HG02870 (cell line): ENCODE data around the gene RAC2.

Source experiments
- ATAC-seq: cut with Tn5 transposase; IDR thresholded peaks from one replicate; pipeline ENCODE4 v1.9.1; 2021; ENCODE audit warnings: mild to moderate bottlenecking, moderate library complexity; ENCODE audit not compliant: unreplicated experiment

The RAC2 gene

DNA sequence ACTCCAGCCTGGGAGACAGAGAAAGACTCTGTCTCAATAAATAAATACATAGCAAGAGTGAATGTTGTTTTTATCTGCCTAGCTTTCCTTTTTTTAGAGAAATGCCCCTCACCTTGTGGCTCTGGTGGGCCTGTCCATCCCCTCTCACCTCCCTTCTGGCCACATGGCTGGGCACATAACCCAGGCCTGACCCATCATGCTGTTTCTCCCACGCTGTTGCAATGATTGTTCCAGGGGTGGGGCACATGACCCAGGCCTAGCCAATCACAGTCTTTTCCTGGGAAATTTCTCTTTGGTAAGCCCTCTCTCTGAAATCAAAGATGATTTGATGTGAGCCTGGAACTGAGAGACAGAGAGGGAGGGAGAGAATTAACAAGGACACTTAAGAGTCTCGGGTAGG, 32.7 kb upstream of the RAC2 start:
- no peak for ATAC-seq

DNA sequence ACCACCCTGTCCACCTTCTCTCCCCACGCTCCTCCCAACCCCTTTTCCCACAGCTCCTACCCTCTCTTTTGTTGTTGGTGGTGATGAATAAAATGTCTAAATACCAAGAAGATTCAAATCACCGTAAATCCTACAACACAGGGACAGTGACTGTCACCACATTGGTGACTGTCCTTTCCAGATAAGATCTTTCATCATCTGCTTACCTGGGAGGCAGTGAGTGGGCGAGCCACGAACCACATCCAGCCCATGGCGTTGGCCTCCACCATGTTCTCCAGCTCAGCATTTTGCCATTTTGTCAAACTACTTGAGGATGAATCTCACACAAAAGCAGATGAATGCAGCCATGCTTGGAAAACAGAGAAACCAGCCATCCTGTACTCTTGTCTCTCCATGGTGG, 31.6 kb upstream of the RAC2 start:
- no peak for ATAC-seq

DNA sequence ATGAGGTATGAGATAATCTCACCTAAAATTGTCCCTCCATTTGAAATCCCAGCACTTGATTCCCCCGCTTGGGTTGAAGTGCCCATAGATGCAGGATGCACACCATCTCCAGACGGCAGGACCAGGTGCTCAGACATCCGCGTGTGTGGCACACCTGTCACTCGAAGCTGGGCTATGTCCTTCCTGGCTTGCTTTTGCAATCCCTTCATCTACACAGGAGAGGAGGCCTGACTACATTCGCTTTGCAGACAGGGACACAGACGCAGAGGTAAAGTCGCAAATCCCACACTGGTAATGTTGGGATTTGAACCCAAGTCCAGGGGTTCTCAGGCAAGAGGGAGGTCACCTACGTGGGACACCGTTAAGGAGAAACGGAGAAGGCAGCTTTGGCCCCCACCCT, 31.1 kb upstream of the RAC2 start:
- ATAC-seq: no peak

DNA sequence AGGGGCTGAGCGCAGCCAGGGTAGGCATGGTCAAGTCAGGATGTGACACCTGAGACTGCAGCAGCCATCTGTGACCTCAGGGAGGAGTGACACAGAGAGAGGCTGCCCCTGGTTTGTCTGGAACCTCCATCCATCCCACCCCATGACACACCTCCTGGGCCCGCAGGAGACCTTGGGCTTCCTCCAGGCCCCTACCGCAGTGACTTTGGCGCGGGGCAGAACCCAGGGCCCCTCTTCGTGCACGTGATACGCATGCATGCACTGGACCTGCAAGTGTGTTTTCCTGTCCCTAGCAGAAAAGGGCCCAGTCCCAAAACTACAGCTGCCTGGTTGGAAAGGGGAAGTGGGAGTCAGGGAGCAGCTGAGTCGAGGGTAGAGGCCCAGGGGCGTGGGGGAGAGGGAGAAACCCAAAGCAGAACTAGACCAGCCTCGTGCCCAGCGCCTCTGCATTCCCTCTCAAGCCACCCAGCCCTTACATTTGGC, 30.4 kb upstream of the RAC2 start:
- no peak for ATAC-seq

DNA sequence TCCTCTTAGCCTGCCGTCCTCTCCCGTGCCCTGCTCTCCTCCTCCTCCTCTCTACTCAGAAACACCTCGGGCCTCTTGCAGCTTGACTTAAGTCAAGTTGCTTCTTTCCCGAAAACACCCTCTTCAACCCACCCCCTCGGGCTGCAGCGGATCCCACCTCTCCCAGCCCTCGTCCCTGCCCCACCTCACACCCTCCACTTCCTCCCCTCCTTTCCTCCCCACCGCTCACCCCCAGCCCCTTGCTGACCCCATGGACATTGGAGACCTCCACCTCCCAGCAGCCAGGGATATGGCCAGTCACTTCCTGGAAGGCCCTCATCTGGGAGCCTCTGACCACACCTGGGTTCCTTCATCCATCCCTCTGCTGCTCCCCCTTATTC, 29.8 kb upstream of the RAC2 start:
- ATAC-seq: no peak

DNA sequence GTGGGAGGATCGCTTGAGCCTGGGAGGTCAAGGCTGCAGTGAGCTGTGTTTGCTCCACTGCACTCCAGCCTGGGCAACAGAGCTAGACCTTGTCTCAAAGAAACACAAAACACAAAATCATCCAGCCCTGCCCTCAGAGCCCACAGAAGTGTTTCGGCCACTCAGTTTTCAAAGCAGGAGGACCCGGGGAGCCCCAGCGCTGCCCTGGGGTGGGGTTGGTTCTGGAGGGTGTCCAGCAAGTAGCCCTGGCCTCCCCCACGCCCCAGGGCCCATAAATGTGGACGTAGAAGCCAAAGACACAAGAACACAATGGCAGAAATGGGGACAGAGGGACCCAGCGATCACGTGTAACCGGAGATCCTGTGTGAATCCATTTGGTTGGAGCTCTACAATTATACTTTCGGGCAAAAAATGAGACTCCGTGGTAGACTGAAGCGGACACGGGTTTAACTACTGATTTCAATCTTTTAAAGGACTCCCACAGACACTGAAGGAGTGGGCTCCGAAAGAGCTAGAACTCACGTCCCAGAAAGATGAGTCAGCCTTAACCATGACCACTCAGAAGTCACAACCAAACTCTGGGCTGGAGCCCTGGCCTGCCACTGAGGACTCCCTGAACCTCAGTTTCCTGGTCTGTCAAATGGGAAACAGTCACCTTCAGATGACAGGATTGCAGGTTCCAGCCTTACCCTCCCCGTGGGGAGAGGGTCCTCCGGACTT, 29.2 kb upstream of the RAC2 start:
- no peak for ATAC-seq

DNA sequence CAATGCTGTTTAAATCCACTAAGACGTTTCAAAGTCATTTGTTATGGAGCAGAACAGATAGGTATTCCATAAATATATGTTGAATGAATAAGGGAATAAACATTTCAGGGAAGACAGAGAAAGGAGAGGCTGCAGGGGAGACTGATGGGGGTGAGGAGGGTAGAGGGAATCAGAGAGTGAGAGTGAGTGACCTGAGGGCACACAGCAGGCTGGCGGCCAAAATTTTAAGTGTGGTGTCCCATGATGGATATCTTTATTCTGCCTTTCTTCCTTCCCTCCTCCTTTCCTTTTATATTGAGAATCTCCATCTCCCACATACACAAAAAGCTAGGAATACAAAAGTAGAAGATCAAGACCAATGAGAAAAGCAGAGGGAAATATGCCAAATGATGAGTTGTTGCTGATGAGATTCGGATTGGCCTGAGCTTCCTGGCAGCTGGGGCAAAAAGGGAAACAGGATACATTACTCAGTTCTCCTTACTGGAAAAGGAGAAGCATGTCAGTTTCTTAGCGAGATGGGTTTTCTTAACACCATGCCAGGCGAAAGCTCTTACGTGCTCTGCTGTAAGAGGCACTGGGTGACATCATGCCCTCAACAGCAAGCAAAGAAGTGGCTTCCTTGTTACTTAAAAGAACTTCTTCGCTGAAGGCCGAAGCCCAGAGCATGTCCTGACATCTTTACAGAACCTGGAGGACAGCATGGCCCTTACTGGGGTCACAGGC, 27.0 kb upstream of the RAC2 start:
- no peak for ATAC-seq

DNA sequence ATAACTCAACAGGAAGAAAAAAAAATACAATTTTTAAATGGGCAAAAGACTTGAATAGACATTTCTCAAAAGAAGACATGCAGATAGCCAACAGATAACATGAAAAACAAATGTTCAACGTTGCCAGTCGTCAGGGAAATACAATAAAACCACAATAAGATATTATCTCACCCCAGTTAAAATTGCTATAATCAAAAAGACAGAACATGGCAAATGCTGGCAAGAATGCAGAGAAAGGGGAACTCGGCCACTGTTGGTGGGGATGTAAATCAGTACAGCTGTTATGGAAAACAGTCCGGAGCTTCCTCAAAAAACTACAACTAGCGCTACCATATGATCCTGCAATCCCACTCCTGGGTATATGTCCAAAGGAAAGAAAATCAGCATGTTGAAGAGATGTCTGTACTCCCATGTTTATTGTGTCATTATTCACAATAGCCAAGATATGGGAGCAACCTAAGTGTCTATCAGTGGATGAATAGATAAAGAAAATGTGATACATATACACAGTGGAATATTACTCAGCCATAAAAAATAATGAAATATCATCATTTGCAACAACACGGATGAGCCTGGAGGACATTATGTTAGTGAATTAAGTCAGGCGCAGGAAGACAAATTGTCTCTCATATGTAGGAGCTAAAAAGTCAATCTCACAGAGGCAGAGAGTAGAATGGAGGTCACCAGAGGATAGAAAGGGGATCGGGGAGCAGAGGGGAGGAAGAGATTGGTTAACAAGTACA, 26.0 kb upstream of the RAC2 start:
- no peak for ATAC-seq

DNA sequence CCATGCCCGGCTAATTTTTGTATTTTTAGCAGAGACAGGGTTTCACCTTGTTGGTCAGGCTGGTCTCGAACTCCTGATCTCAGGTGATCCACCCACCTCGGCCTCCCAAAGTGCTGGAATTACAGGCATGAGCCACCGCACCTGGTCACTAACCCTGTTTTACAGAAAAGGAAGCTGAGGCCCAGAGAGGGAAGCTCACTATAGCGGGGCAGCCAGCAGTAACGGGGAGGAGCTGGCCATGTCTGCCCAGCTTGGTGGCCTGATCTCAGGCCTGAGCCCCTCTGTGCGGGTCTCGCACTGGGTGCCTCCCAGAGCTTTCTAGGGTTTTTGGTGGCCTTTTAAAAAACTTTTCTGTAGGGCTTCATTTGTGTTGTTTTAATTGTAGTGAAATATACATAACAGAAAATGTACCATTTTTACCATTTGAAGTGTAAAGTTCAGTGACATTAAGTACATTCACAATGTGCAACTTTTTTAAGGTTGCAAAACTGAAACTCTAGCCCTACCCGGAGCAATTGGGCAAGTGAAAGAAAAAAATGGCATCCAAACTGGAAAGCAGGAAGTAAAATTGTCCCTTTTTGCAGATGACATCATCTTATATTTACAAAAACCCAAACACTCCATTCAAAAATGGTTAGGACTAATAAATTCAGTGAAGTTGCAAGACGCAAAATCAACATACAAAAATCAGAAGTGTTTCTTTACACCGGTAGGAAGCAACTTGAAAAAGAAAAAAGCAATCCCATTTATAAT, 23.8 kb upstream of the RAC2 start:
- ATAC-seq: no peak

DNA sequence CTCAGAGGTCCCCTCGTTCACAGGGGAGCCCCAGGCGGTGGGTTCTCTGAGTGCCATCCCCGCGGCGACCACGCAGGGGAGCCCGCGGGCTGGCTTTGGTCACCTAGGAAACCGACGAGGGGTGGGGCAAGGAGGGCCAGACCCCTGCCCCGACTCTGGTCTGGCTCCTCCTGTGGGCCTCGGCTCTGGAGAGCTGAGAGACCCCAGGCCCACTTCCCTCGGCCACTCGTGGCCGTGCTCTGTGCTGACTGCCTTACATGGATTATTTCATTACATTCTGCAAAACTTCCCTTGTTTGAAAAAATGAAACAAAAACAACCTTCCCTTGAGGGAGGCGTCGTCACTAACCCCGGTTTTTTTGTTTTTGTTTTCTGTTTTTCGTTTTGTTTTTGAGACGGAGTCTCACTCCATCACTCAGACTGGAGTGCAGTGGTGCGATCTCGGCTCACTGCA, 23.1 kb upstream of the RAC2 start:
- peak; percentile 54 for ATAC-seq

DNA sequence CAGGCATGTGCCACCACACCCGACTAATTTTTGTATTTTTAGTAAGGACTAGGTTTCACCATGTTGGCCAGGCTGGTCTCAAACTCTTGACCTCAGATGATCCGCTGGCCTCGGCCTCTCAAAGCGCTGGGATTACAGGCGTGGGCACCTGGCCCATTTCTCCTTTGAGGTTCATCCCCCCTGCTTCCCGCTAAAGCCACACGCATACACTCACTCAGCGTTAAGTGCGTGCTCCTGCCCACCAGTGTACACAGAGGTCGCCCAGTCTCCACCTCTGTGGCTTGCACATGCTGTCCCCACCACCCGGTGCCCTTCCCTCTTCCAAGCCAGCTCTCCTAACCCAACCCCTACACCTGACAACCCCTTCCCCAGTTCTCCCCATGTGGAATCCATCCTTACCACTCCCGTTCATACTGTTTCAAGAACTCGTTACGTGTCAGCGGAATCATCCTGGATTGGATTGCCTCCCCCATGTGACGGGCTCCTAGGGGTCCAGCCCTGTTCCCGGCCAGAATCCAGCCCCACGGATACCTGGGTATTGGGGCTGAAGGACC, 22.6 kb upstream of the RAC2 start:
- no peak for ATAC-seq

DNA sequence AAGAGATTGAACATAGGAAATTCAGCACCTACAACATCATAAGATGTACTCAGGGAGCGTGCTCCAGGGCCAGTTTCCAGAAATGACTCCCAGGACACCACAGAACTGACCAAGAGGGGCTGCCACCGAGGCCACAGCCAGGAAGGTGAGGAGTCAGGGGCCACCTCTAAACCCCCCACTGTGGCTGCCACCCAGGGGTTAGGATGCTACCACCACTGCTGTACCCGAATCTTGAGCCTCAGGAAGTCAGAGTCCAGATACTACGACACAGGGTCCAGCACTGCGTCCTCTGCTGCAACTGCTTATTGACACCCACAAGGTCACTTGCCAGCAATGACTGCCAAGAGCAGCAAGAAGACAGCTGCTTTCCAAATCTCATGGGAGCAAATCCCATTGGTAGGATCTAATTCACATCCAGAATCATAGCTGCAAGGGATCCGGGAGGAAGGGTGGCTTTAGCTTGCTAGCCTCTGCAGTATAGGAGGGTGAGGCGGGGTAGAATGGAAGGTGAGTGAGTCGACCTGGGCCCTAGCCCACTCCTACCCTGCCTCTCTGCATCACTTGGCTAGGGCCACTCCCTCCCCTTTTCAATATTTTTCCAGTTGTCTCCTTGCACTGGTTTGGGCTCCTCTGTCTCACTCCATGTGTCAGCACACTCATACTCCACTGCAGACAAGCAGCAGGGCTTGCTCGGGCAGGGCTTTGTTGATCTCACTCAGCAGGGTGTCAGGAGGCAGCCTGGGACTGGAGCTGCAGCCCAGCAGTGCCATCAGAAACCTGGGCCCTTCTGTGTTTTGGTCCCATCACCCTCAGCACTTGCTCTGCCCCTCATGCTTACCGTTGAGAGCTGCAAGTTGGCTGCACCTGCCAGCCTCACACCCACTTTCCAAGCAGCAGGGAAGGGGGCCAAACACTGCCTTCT, 20.2 kb upstream of the RAC2 start:
- no peak for ATAC-seq

DNA sequence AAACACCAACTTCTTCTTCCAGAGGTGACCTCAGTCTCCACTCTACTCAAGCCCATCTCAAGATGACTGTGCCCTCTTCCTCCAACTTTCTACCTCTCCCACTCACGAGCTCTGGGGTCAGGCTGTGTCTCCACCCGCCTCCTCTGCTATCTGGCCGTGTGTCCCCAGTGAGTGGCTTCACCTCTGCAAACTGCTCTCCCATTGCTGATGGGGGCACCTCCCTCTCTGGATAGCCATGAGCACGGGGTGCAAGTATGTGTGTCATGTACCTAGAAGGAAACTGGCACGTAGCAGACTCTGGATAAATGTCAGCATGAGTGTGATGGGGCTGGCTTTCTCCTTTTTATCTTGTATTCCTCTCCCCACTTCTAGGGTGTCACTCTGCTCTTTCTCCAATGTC, 18.3 kb upstream of the RAC2 start:
- no peak for ATAC-seq

DNA sequence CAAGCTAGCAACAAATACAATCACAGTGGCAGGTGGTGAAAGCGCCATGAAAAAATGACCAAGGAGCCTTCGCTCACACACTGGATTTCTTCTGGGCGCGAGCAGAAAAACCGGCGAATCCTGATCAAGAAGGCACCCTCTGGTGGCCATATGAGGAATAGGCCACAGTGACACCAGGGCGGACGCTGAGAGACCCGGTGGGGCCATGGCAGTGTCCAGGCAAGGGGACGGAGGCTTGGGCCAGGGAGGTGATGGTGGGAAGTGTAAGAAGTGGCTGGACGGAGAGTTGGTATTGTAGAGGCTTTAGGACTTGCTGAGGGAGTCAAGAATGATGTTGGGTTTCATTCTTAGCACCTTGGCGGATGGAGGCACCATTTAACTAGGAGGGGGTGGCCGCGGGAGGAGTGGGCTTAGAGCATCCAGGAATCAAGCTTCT, 16.9 kb upstream of the RAC2 start:
- no peak for ATAC-seq

DNA sequence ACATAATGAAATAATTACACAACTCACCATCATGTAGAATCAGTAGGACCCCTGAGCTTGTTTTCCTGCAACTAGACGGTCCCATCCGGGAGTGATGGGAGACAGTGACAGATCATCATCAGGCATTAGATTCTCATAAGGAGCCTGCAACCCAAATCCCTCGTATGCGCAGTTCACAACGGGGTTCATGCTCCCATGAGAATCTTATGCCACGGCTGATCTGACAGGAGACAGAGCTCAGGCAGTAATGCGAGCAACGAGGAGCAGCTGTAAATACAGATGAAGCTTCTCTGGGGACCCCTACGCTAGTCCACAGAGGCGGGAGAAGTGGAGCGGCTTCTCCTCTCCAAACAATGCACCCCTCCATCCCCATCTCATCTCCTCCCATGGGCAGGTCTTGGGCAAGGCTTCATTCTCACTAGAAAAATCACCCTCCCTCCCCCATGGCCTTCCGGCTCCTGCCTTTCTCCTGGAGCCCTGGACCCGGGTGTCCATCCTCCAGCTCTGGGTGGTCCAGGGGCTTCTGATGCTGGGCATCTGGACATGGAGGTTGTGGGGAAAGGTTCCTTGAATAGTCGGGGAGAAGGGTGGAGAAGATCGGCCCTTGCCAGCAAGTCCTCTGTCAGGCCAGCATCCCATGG, 16.2 kb upstream of the RAC2 start:
- no peak for ATAC-seq

DNA sequence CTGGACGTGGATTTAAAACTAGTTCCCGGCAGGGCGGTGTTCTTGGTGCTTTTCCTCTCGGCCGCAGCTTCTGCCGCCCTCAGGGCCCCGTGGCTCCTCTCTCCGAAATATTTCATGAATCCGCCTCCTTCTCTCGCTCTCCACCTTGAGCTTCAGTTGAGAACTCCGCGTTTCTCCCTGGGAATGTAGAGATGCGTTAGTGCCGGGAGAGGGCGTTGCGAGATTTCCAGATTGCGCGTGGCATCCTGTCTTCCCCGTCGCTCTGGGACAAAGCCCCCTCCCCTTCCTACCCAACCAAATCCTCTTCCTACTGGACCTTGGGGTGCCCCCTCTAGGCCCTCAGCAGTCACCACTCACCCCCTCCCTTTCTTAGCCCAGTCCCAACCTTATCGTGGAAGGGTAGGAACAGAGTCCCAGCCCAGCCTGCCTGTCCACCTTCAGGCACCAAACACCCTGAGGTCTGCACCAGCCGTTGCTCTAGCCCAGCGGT, 15.5 kb upstream of the RAC2 start:
- ATAC-seq: no peak

DNA sequence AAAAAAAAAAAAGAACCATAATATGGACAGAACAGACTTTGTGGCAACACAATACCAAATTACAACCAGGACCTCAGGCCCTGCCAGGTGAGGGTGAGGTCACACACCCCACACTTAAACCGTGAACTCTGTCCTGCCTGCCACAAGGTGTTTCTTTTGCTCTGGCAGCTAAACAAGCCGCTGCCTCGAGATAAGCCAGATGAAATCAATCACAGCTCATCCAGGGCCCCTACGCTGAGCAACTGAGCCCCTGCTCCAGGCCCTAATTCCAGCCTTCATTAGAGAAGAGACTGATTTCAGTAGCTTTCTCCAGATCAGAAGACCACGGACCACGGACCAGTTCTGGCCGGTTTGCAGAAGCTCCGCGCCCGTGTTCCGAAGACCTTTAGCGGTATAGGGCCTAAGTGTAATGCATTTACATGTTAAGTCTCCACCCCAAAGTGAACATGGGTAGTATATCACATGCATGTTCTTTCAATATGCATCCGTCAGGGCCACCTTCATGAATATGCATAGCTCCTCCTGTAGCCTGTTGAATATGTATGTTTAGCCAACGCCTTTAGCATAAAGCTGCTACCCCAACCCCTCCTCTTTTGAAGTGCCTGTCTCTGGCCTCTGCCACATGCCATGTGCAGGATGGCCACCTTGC, 14.8 kb upstream of the RAC2 start:
- no peak for ATAC-seq

DNA sequence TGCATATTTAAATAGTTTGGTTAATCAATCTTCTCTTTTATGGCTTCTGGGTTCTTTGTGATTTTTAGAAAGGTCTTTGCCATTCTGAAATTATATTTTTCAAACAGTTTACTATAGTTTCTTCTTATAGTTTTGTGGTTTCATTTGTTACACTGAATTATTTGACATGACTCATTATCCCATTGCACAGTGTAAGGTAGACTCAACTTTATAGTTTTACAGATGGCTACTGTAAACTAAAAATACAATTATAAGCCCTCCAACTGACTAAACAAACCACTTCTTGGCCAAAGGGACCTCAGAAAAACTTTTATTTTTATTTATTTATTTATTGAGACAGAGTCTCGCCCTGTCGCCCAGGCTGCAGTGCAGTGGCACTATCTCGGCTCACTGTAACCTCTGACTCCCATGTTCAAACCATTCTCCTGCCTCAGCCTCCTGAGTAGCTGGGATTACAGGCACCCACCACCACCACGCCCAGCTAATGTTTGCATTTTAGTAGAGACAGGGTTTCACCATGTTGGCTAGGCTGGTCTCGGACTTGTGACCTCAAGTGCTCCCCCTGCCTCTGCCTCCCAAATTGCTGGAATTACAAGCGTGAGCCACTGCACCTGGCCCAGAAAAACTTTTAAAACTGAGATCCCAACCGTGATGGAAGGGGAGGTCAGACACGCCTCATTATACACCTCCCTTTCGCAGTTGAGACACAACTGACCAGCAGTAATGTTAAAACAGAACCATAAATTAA, 14.1 kb upstream of the RAC2 start:
- ATAC-seq: no peak
